Loucy (cell line): ENCODE measurements around the gene TRPT1.

Experiments used
- CTCF ChIP-seq: fragments of 200-600 bp; sonication (generic); conservative IDR thresholded peaks from 2 replicates; pipeline ENCODE4 v1.5.1; 2014; ENCODE audit warnings: mild to moderate bottlenecking, antibody characterized with exemption, low read length
- EZH2phosphoT487 ChIP-seq: fragments of 200-600 bp; IDR thresholded peaks from 2 replicates; pipeline ENCODE4 v1.6.1; 2018; ENCODE audit warnings: antibody characterized with exemption, mild to moderate bottlenecking, moderate library complexity, borderline replicate concordance

GRCh38 chr11:64260147-64260708, 34.2 kb upstream of the TRPT1 start:
- TF ChIP-seq CTCF, result no peak
- no peak for TF ChIP-seq EZH2phosphoT487
